SK-N-SH (cell line): Measurements from ENCODE around the gene INPP5A. TPM values are rescaled to one million over a fixed set of nuclear protein-coding genes. Genes with fewer than 3 reads are reported as not detected.

ENCODE experiments used
- CTCF ChIA-PET: fragments of 300-600, 350-600 bp; formaldehyde crosslinking; extraction: SDS; loops from one replicate; lab custom pipeline; 2021; lab: Yijun Ruan, JAX
- POLR2A ChIA-PET: fragments of 350-600 bp; sonication (Branson Sonifier 250); formaldehyde crosslinking; extraction: SDS; loops from one replicate; lab custom pipeline; 2020; ENCODE audit warnings: antibody characterized with exemption, inconsistent platforms; lab: Yijun Ruan, JAX
- DNase-seq: peaks from one replicate; pipeline ENCODE4 v3.0.0; 2012
- H2AFZ ChIP-seq: fragments of 200-600 bp; sonication (generic); 2 replicates; pipeline ENCODE4 v1.8.1; 2016; ENCODE audit warnings: antibody characterized with exemption, mild to moderate bottlenecking, low read depth
- H3F3A ChIP-seq: fragments of 200-600 bp; sonication (generic); replicated peaks from 2 replicates; pipeline ENCODE3; 2016; ENCODE audit warnings: antibody characterized with exemption, mild to moderate bottlenecking; ENCODE audit not compliant: insufficient read depth
- H3K27ac ChIP-seq, 2 experiments: fragments of 200-500 bp in 1 of 2; fragments of 200-600 bp in 1 of 2; sonication (Bioruptor generic) in 1 of 2; sonication (generic), shearing (Covaris generic) in 1 of 2; 2 replicates each; pipeline versions ENCODE4 v1.5.1 to v1.6.1; 2014 to 2016; ENCODE audit warnings: low read depth in 2 of 2, inconsistent platforms in 1 of 2, low read length in 1 of 2, mild to moderate bottlenecking in 1 of 2, mixed read lengths in 1 of 2
- H3K27me3 ChIP-seq: fragments of 200-600 bp; sonication (generic), shearing (Covaris generic); 2 replicates; pipeline ENCODE4 v1.6.1; 2016; ENCODE audit warnings: mixed run types; ENCODE audit not compliant: insufficient read depth
- H3K36me3 ChIP-seq, 2 experiments: fragments of 200-500 bp in 1 of 2; fragments of 200-600 bp in 1 of 2; sonication (Bioruptor generic) in 1 of 2; sonication (generic) in 1 of 2; replicated peaks in 1 of 2; 2 replicates each; pipeline versions ENCODE3 to v1.5.1; 2014 to 2016; ENCODE audit warnings: low read length in 1 of 2, mild to moderate bottlenecking in 1 of 2; ENCODE audit not compliant: insufficient read depth in 2 of 2, control insufficient read depth in 1 of 2
- H3K4me1 ChIP-seq, 2 experiments: fragments of 200-500 bp in 1 of 2; fragments of 200-600 bp in 1 of 2; sonication (Bioruptor generic) in 1 of 2; sonication (generic), shearing (Covaris generic) in 1 of 2; 2 replicates each; pipeline versions ENCODE4 v1.5.1 to v1.6.1; 2014 to 2016; ENCODE audit warnings: low read depth in 1 of 2, low read length in 1 of 2, mixed run types in 1 of 2; ENCODE audit not compliant: insufficient read depth in 2 of 2, control insufficient read depth in 1 of 2
- H3K4me2 ChIP-seq: fragments of 200-600 bp; sonication (generic), shearing (Covaris generic); 2 replicates; pipeline ENCODE4 v1.6.1; 2017; ENCODE audit warnings: mixed run types
- H3K4me3 ChIP-seq, 2 experiments: fragments of 200-500 bp in 1 of 2; fragments of 200-600 bp in 1 of 2; sonication (Bioruptor generic) in 1 of 2; sonication (generic), shearing (Covaris generic) in 1 of 2; 2 replicates each; pipeline versions ENCODE4 v1.5.1 to v1.8.1; 2014 to 2016; ENCODE audit warnings: low read depth in 2 of 2, inconsistent platforms in 1 of 2, low read length in 1 of 2, mild to moderate bottlenecking in 1 of 2, mixed read lengths in 1 of 2, moderate library complexity in 1 of 2
- H3K79me2 ChIP-seq: fragments of 200-600 bp; sonication (generic); 2 replicates; pipeline ENCODE4 v1.8.1; 2017; ENCODE audit warnings: mild to moderate bottlenecking; ENCODE audit not compliant: insufficient read depth
- H3K9ac ChIP-seq: fragments of 200-600 bp; sonication (generic); 2 replicates; pipeline ENCODE4 v1.6.1; 2017; ENCODE audit warnings: mixed run types
- H3K9me2 ChIP-seq: fragments of 200-600 bp; sonication (generic); 2 replicates; pipeline ENCODE4 v1.6.1; 2017; ENCODE audit warnings: mixed run types
- H3K9me3 ChIP-seq: fragments of 200-600 bp; sonication (generic); 2 replicates; pipeline ENCODE4 v1.6.1; 2017; ENCODE audit warnings: mixed run types, mild to moderate bottlenecking, moderate library complexity
- H4K20me1 ChIP-seq: fragments of 200-600 bp; sonication (generic); 2 replicates; pipeline ENCODE4 v1.6.1; 2017; ENCODE audit warnings: mild to moderate bottlenecking, mixed run types; ENCODE audit not compliant: insufficient read depth
- CHD2 ChIP-seq: fragments of 150-350 bp; IDR thresholded peaks from 2 replicates; pipeline ENCODE4 v1.6.1; 2018; ENCODE audit warnings: low read length; ENCODE audit not compliant: partially characterized antibody
- ELF1 ChIP-seq: IDR thresholded peaks from 2 replicates; pipeline ENCODE4 v1.4.0; 2012
- EZH2phosphoT487 ChIP-seq: fragments of 200-600 bp; sonication (generic); IDR thresholded peaks from 2 replicates; pipeline ENCODE4 v1.6.1; 2017; ENCODE audit warnings: low read depth, mixed run types, mild to moderate bottlenecking, antibody characterized with exemption, moderate library complexity, borderline replicate concordance
- FOXM1 ChIP-seq: IDR thresholded peaks from 2 replicates; pipeline ENCODE4 v1.4.0; 2012; ENCODE audit warnings: low read depth, mild to moderate bottlenecking
- GABPA ChIP-seq: IDR thresholded peaks from 2 replicates; pipeline ENCODE4 v1.4.0; 2012; ENCODE audit warnings: low read depth, mild to moderate bottlenecking
- IRF3 ChIP-seq: fragments of 150-350 bp; IDR thresholded peaks from 2 replicates; pipeline ENCODE4 v1.6.1; 2016; ENCODE audit warnings: mild to moderate bottlenecking, low read depth, low read length
- RAD21 ChIP-seq: IDR thresholded peaks from 2 replicates; pipeline ENCODE4 v1.6.1; 2012; ENCODE audit warnings: mild to moderate bottlenecking, low read length
- TEAD4 ChIP-seq: IDR thresholded peaks from 2 replicates; pipeline ENCODE4 v1.4.0; 2012; ENCODE audit warnings: mild to moderate bottlenecking, borderline replicate concordance; ENCODE audit not compliant: insufficient read depth
- YY1 ChIP-seq: IDR thresholded peaks from 2 replicates; pipeline ENCODE4 v1.4.0; 2012; ENCODE audit warnings: low read depth, mild to moderate bottlenecking
- WGBS: methylation state at CpG from one replicate; pipeline ENCODE4 v1.1.6; 2017; ENCODE audit warnings: low lambda C conversion rate; 5-methylcytosine and 5-hydroxymethylcytosine counted together
- polyA plus RNA-seq, 3 experiments: library from polyadenylated mRNA; depleted of rRNA; stranded (reverse); fragments of >200 nt; gene quantifications; 2 replicates each; pipeline ENCODE4 v1.2.3, GENCODE V29; 2012
- TF ChIP-seq, protein P1 (sequence below): IDR thresholded peaks from 2 replicates; pipeline ENCODE4 v1.4.0; 2012; ENCODE audit warnings: low read depth, borderline replicate concordance

INPP5A gene
- polyA plus RNA-seq, 1 of the 3 experiments (the other 2 are of a cell fraction) = 12.0 TPM

DNA sequence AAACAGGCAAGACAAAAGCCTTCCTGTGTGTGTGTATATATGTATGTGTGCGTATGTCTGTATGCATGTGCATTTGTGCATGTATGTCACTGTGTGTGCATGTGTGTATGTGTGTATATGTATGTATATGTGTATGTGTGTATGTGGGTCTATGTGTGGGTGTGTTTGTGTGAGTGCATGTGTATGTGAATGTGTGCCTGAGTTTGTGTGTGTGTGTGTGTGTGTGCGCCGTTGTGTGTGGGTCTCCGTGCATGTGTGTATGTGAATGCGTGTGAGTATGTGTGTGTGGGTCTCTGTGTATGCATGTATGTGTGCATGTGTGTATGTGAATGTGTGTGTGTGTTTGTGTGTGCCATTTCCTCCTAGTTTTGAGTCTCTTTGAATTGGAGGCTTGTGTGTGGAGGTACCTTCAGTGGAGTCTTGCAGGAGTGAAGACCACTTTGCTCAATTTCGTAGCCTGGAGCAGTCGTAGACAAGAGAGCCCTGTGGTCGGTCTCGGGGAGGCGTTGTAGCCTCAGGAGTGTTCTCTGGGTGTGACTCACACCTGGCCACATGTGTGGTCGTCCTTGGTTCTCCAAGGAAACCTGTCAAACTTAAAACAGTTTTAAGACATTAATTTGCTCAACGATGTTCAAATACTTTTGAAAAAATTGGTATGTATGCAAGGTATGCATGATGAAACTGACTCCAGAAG lies 28.1 kb downstream of the INPP5A start:
- Histone ChIP-seq H3K27ac (no peak overlapping the region), H3K27me3 (no peaks in the 10 kb centered on the region), H3K4me1 (no peaks in the 10 kb centered on the region), H4K20me1 (peaks cover 13% of the 10 kb centered on the region), H3K79me2 (peaks cover 43% of the 10 kb centered on the region; the same call in 1 of the 2 replicates), H3K4me2 (no peak overlapping the region), H3K36me3 (no peaks in the 10 kb centered on the region), H3F3A (no peaks in the 10 kb centered on the region), H3K9ac (no peak overlapping the region), H3K9me2 (no peaks in the 10 kb centered on the region), H3K4me3 (no peak overlapping the region), H2AFZ (no peak overlapping the region), H3K9me3 (no peaks in the 10 kb centered on the region)
- TF ChIP-seq FOXM1 (no peak), CHD2 (no peak), YY1 (no peak), RAD21 (no peak), ELF1 (no peak)
- TF ChIP-seq, protein P1, sequence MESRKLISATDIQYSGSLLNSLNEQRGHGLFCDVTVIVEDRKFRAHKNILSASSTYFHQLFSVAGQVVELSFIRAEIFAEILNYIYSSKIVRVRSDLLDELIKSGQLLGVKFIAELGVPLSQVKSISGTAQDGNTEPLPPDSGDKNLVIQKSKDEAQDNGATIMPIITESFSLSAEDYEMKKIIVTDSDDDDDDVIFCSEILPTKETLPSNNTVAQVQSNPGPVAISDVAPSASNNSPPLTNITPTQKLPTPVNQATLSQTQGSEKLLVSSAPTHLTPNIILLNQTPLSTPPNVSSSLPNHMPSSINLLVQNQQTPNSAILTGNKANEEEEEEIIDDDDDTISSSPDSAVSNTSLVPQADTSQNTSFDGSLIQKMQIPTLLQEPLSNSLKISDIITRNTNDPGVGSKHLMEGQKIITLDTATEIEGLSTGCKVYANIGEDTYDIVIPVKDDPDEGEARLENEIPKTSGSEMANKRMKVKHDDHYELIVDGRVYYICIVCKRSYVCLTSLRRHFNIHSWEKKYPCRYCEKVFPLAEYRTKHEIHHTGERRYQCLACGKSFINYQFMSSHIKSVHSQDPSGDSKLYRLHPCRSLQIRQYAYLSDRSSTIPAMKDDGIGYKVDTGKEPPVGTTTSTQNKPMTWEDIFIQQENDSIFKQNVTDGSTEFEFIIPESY = no peak
- 94% methylated on average over 12 of the region's 12 CpGs for WGBS
- ChIA-PET POLR2A (no interaction called here), CTCF (interaction anchor here (0.9 kb wide), 1 partner anchor 13 kb away, joined by 3 read pairs; no protein-coding TSS in a partner anchor)
- no peak for DNase-seq

DNA sequence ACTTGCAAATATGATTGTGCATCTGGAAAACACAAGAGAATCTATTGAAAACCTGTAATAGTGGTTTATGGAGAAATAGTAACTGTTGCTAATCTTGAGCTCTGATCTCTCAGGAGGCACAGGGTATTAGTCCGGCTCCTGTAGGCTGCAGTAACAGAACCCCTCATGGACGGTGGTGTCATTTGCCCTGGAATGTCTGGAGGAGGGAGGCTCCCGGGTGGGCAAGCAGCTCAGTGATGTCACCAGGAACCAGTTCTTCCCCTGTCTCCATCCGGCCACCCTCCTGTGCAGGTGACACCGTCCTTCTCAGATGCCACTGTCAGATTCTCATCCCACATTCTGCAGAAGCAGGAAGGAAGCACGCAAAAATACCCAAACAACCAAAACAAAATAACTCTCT lies 29.3 kb downstream of the INPP5A start:
- POLR2A ChIA-PET = no interaction called here
- no peak overlapping the region for H3K9ac ChIP-seq
- TF ChIP-seq IRF3 (no peak), GABPA (no peak), EZH2phosphoT487 (no peak), CHD2 (no peak), TEAD4 (no peak)
- H4K20me1 ChIP-seq = peaks cover 22% of the 10 kb centered on the region
- H3K9me3 ChIP-seq = no peaks in the 10 kb centered on the region
- no peak overlapping the region for H2AFZ ChIP-seq
- no peak overlapping the region for H3K4me2 ChIP-seq
- peaks cover 32% of the 10 kb centered on the region; the same call in 1 of the 2 replicates for H3K79me2 ChIP-seq
- WGBS = 87% methylated on average over 4 of the region's 6 CpGs
- peaks cover 5 to 9% of the 10 kb centered on the region in 2 experiments; a peak in 3 of 4 replicates for H3K4me1 ChIP-seq
- no peak overlapping the region for H3K4me3 ChIP-seq
- no peak for DNase-seq
- CTCF ChIA-PET = interaction anchor here (0.9 to 1.6 kb wide), 2 partner anchors 10 to 271 kb away, joined by 3 to 4 read pairs; no protein-coding TSS in a partner anchor
- H3K36me3 ChIP-seq = no peaks in the 10 kb centered on the region
- H3K9me2 ChIP-seq = no peaks in the 10 kb centered on the region
- no peaks in the 10 kb centered on the region for H3K27me3 ChIP-seq
- peaks cover 6% of the 10 kb centered on the region for H3F3A ChIP-seq
- no peak overlapping the region for H3K27ac ChIP-seq
